ENCODE measurements around the gene ING4.

Gene ING4

GRCh38 chr12:6699989-6700645 lies 37.2 kb upstream of the ING4 start:
- Histone ChIP-seq H3K27me3 (ENCODE audit: insufficient read depth, low read length, poor library complexity, severe bottlenecking) (no peaks in the 10 kb centered on the region), H3K9me2 (replicated peaks; ENCODE audit: low read depth, low read length) (no peaks in the 10 kb centered on the region), H3K4me2 (ENCODE audit: low read depth, low read length, poor library complexity, severe bottlenecking) (no peak overlapping the region), H4K20me1 (ENCODE audit: insufficient read depth, low read length, poor library complexity, severe bottlenecking) (no peaks in the 10 kb centered on the region), H3K4me1 (ENCODE audit: insufficient read depth, low read length, poor library complexity, severe bottlenecking) (peaks cover 11% of the 10 kb centered on the region), H2AFZ (ENCODE audit: low read length) (no peak overlapping the region), H3K4me3 (ENCODE audit: low read length, poor library complexity, severe bottlenecking) (no peak overlapping the region), H3K9ac (ENCODE audit: low read depth, low read length, poor library complexity, severe bottlenecking) (no peak overlapping the region), H3F3A (ENCODE audit: low read depth) (no peaks in the 10 kb centered on the region), H3K79me2 (ENCODE audit: insufficient read depth, low read length) (no peaks in the 10 kb centered on the region), H3K36me3 (ENCODE audit: insufficient read depth, low read length) (no peaks in the 10 kb centered on the region), H3K9me3 (ENCODE audit: insufficient read depth, low read depth, low read length) (no peaks in the 10 kb centered on the region)
- TF ChIP-seq CTCF (conservative IDR thresholded peaks at IDR 0.05; ENCODE audit: low read length): no peak
- no peak for TF ChIP-seq EZH2phosphoT487 (IDR thresholded peaks at IDR 0.05; ENCODE audit: borderline replicate concordance)

- TF ChIP-seq EZH2phosphoT487 (IDR thresholded peaks at IDR 0.05; ENCODE audit: borderline replicate concordance) (no peak), CTCF (conservative IDR thresholded peaks at IDR 0.05; ENCODE audit: low read length) (no peak)
- no peaks in the 10 kb centered on the region for H3K9me3 ChIP-seq (ENCODE audit: insufficient read depth, low read depth, low read length)
- no peak overlapping the region for H2AFZ ChIP-seq (ENCODE audit: low read length)
- H3K9me2 ChIP-seq (replicated peaks; ENCODE audit: low read depth, low read length): no peaks in the 10 kb centered on the region
- H3K4me1 ChIP-seq (ENCODE audit: insufficient read depth, low read length, poor library complexity, severe bottlenecking): peaks cover 18% of the 10 kb centered on the region
- H3K27me3 ChIP-seq (ENCODE audit: insufficient read depth, low read length, poor library complexity, severe bottlenecking): no peaks in the 10 kb centered on the region
- no peak overlapping the region for H3K4me3 ChIP-seq (ENCODE audit: low read length, poor library complexity, severe bottlenecking)
- H3K9ac ChIP-seq (ENCODE audit: low read depth, low read length, poor library complexity, severe bottlenecking): no peak overlapping the region
- no peaks in the 10 kb centered on the region for H3K36me3 ChIP-seq (ENCODE audit: insufficient read depth, low read length)
- H3K4me2 ChIP-seq (ENCODE audit: low read depth, low read length, poor library complexity, severe bottlenecking): no peak overlapping the region
- H4K20me1 ChIP-seq (ENCODE audit: insufficient read depth, low read length, poor library complexity, severe bottlenecking): no peaks in the 10 kb centered on the region
- no peaks in the 10 kb centered on the region for H3K79me2 ChIP-seq (ENCODE audit: insufficient read depth, low read length)
- no peaks in the 10 kb centered on the region for H3F3A ChIP-seq (ENCODE audit: low read depth)
These were observed 36.5 kb upstream of the ING4 start for GRCh38 chr12:6699259-6699988.

- Histone ChIP-seq H3K4me1 (ENCODE audit: insufficient read depth, low read length, poor library complexity, severe bottlenecking) (peaks cover 18% of the 10 kb centered on the region), H4K20me1 (ENCODE audit: insufficient read depth, low read length, poor library complexity, severe bottlenecking) (no peaks in the 10 kb centered on the region), H3K4me2 (ENCODE audit: low read depth, low read length, poor library complexity, severe bottlenecking) (no peak overlapping the region), H3K9me3 (ENCODE audit: insufficient read depth, low read depth, low read length) (no peaks in the 10 kb centered on the region), H3K4me3 (ENCODE audit: low read length, poor library complexity, severe bottlenecking) (no peak overlapping the region), H2AFZ (ENCODE audit: low read length) (no peak overlapping the region), H3K9ac (ENCODE audit: low read depth, low read length, poor library complexity, severe bottlenecking) (peak overlapping the region; percentile 11), H3K27me3 (ENCODE audit: insufficient read depth, low read length, poor library complexity, severe bottlenecking) (no peaks in the 10 kb centered on the region), H3K9me2 (replicated peaks; ENCODE audit: low read depth, low read length) (no peaks in the 10 kb centered on the region), H3F3A (ENCODE audit: low read depth) (no peaks in the 10 kb centered on the region), H3K79me2 (ENCODE audit: insufficient read depth, low read length) (no peaks in the 10 kb centered on the region), H3K36me3 (ENCODE audit: insufficient read depth, low read length) (no peaks in the 10 kb centered on the region)
- TF ChIP-seq EZH2phosphoT487 (IDR thresholded peaks at IDR 0.05; ENCODE audit: borderline replicate concordance) (no peak), CTCF (conservative IDR thresholded peaks at IDR 0.05; ENCODE audit: low read length) (no peak)
These were observed 35.6 kb upstream of the ING4 start for GRCh38 chr12:6698352-6699046.

Data from Loucy (cell line).